ENCODE results near the gene WDR4. TPM values are rescaled to one million over a fixed set of nuclear protein-coding genes. Genes with fewer than 3 reads are reported as not detected.

Gene WDR4
- total RNA-seq, 1 experiment from 2014 or later: 42.6 TPM

- no peak for ATAC-seq
- POLR2A ChIA-PET: interaction anchor here (0.7 kb wide), 1 partner anchor 100 kb away, joined by 3 read pairs; no protein-coding TSS in a partner anchor
- CTCF ChIA-PET: no interaction called here
- Mint-ChIP-seq H3K9me3 (no peaks in the 10 kb centered on the region), H3K36me3 (peaks cover 82% of the 10 kb centered on the region), H3K4me3 (no peak overlapping the region), H3K27ac (peak overlapping the region; percentile 57; the same call in 1 of the 2 replicates), H3K27me3 (ENCODE audit: low read depth) (no peaks in the 10 kb centered on the region), H3K4me1 (no peaks in the 10 kb centered on the region)
- no peak for DNase-seq (ENCODE audit: low spot score)
- no peak for TF ChIP-seq ZNF423 (CRISPR knock-in tag; IDR thresholded peaks at IDR 0.05)
Measured at GRCh38 chr21:42851812-42852665, 27.3 kb downstream of the WDR4 start.

DNA sequence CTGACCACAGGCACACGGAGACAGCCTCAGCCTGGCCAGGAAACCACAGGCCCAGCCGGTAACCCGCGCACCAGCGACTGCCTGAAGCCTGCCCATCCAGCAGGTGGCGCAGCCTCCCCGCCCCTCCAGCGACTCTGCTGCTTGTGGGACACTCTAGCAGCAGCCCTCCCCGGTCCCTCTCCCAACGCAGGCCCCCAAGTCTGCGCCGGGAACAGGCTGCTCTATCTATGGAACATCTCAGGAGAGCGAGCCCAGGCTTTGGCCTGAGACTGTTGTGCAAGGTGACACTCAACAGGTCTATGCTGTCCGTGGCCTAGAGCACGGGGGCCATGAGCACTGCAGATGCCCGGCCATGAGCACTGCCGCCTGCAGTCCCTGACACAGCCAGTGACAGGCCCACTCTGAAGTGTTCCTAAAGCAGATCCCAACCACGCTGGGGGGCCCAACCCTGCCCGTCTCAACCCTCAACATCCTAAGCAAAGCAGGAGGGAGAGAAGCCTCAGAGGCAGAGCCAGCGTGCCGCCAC, 28.4 kb downstream of the WDR4 start:
- Mint-ChIP-seq H3K36me3 (peaks cover 83% of the 10 kb centered on the region), H3K9me3 (no peaks in the 10 kb centered on the region), H3K27me3 (ENCODE audit: low read depth) (no peaks in the 10 kb centered on the region), H3K27ac (peak overlapping the region; percentile 45; the same call in 1 of the 2 replicates), H3K4me1 (no peaks in the 10 kb centered on the region), H3K4me3 (no peak overlapping the region)
- peak; percentile 89 for DNase-seq (ENCODE audit: low spot score)
- ATAC-seq: peak; percentile 90
- ChIA-PET POLR2A (no interaction called here), CTCF (interaction anchor here (1.0 kb wide), 1 partner anchor 11 kb away, joined by 3 read pairs; no protein-coding TSS in a partner anchor)
- TF ChIP-seq, protein P1, sequence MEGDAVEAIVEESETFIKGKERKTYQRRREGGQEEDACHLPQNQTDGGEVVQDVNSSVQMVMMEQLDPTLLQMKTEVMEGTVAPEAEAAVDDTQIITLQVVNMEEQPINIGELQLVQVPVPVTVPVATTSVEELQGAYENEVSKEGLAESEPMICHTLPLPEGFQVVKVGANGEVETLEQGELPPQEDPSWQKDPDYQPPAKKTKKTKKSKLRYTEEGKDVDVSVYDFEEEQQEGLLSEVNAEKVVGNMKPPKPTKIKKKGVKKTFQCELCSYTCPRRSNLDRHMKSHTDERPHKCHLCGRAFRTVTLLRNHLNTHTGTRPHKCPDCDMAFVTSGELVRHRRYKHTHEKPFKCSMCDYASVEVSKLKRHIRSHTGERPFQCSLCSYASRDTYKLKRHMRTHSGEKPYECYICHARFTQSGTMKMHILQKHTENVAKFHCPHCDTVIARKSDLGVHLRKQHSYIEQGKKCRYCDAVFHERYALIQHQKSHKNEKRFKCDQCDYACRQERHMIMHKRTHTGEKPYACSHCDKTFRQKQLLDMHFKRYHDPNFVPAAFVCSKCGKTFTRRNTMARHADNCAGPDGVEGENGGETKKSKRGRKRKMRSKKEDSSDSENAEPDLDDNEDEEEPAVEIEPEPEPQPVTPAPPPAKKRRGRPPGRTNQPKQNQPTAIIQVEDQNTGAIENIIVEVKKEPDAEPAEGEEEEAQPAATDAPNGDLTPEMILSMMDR (IDR thresholded peaks at IDR 0.05): peak; percentile 74
- TF ChIP-seq, protein P2, sequence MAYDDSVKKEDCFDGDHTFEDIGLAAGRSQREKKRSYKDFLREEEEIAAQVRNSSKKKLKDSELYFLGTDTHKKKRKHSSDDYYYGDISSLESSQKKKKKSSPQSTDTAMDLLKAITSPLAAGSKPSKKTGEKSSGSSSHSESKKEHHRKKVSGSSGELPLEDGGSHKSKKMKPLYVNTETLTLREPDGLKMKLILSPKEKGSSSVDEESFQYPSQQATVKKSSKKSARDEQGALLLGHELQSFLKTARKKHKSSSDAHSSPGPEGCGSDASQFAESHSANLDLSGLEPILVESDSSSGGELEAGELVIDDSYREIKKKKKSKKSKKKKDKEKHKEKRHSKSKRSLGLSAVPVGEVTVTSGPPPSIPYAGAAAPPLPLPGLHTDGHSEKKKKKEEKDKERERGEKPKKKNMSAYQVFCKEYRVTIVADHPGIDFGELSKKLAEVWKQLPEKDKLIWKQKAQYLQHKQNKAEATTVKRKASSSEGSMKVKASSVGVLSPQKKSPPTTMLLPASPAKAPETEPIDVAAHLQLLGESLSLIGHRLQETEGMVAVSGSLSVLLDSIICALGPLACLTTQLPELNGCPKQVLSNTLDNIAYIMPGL (CRISPR knock-in tag; IDR thresholded peaks at IDR 0.05): 0 out of 2 replicates have a peak, but pooled peaks have one; percentile 59
- TF ChIP-seq, protein P3, sequence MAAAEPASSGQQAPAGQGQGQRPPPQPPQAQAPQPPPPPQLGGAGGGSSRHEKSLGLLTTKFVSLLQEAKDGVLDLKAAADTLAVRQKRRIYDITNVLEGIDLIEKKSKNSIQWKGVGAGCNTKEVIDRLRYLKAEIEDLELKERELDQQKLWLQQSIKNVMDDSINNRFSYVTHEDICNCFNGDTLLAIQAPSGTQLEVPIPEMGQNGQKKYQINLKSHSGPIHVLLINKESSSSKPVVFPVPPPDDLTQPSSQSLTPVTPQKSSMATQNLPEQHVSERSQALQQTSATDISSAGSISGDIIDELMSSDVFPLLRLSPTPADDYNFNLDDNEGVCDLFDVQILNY (CRISPR knock-in tag; IDR thresholded peaks at IDR 0.05): no peak
- no peak for TF ChIP-seq ZBTB21 (CRISPR knock-in tag; IDR thresholded peaks at IDR 0.05; ENCODE audit: borderline replicate concordance)

DNA sequence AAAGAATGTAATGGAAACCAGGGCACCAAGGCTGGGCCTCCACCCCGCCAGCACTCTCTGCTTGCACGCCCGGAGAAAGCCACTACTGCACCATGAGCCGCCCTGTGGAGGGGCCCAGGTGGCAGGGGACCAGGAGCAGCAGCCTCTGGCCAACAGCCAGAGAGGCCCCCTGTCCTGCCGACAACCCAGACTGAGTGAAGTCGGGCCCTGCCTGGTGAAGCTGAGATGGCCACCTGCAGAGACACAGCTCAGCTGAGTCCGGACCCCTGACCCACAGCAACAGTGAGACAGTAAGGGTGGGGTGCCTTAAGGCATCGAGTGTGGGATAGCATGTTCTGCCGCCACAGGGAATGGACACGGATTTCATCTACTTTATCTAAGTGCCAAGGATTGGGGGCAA, 28.9 kb downstream of the WDR4 start:
- DNase-seq (ENCODE audit: low spot score) (no peak), ATAC-seq (no peak)
- Mint-ChIP-seq H3K4me3 (no peak overlapping the region), H3K9me3 (no peaks in the 10 kb centered on the region), H3K36me3 (peaks cover 82% of the 10 kb centered on the region), H3K27me3 (ENCODE audit: low read depth) (no peaks in the 10 kb centered on the region), H3K4me1 (no peaks in the 10 kb centered on the region), H3K27ac (peak overlapping the region; percentile 45; the same call in 1 of the 2 replicates)
- ChIA-PET CTCF (interaction anchor here (0.8 to 1.3 kb wide), 3 partner anchors 12 to 206 kb away, joined by 3 to 4 read pairs (median 4); partner anchors contain the start of gene NDUFV3), POLR2A (no interaction called here)
- TF ChIP-seq PRDM15 (CRISPR knock-in tag; IDR thresholded peaks at IDR 0.05): no peak
- TF ChIP-seq, protein P4, sequence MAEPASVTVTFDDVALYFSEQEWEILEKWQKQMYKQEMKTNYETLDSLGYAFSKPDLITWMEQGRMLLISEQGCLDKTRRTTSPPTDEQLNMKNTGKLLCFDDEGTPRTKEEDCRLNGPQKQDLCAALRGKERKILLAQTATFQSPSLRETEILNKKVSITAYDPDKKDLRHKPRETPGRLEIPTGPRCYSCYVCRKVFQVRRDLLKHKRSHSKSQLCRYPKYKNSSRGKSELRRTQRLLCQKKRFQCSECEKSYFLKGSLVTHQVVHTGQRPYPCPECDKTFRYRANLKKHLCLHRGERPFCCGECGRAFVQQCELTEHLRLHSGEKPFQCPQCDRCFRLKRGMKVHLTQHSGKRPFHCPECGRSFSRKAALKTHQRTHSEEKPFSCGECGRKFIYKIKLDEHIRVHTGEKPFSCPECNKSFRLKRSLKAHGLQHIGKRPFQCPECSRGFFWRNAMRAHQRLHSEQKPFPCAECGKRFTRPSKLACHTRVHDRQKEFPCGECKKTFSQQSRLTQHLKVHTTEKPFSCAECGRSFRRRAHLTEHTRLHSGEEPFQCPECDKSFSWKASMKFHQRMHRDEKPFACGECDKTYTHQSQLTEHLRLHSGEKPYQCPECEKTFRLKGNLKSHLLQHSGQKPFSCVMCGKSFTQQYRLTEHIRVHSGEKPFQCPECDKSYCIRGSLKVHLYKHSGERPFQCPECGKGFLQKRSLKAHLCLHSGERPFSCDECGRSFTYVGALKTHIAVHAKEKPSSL (CRISPR knock-in tag; conservative IDR thresholded peaks at IDR 0.05): no peak
